IMR-90 (cell line): ENCODE results near the gene RWDD1. TPM values are rescaled to one million over a fixed set of nuclear protein-coding genes. Genes with fewer than 3 reads are reported as not detected.

Experiments
- ATAC-seq: fragments of 200-7000 bp; cut with Tn5 transposase; 2 replicates; pipeline ENCODE4 v1.9.1; 2020; ENCODE audit warnings: low read depth, mild to moderate bottlenecking, moderate library complexity
- BruUV-seq: library from RNA; stranded (reverse); fragments of 400-500 nt; replicated peaks from 2 replicates; lab custom pipeline; 2021; lab: Mats Ljungman, UMichigan
- CTCF ChIA-PET: fragments of 300-600 bp; formaldehyde crosslinking; extraction: SDS; loops from one replicate; lab custom pipeline; 2021; ENCODE audit warnings: antibody characterized with exemption; lab: Yijun Ruan, JAX
- POLR2A ChIA-PET: fragments of 300-600 bp; sonication (Branson Sonifier 250); formaldehyde crosslinking; loops from one replicate; lab custom pipeline; 2022; ENCODE audit warnings: antibody characterized with exemption; ENCODE audit not compliant: unreplicated experiment; lab: Charles Lee
- DNase-seq: peaks from one replicate; pipeline ENCODE4 v3.0.0; 2013
- H2AFZ ChIP-seq: replicated peaks from 2 replicates; pipeline ENCODE3; 2013; ENCODE audit warnings: low read length, mild to moderate bottlenecking; ENCODE audit not compliant: poor library complexity
- H2AK5ac ChIP-seq: 2 replicates; pipeline ENCODE4 v1.6.1; 2013; ENCODE audit warnings: low read depth, low read length, inconsistent platforms
- H2AK9ac ChIP-seq: replicated peaks from 2 replicates; pipeline ENCODE3; 2013; ENCODE audit warnings: mild to moderate bottlenecking, low read depth, low read length, moderate library complexity; ENCODE audit not compliant: poor library complexity
- H2BK120ac ChIP-seq: 2 replicates; pipeline ENCODE4 v1.6.1; 2013; ENCODE audit warnings: low read depth, low read length, inconsistent platforms
- H2BK15ac ChIP-seq: 3 replicates; pipeline ENCODE4 v1.6.1; 2013; ENCODE audit warnings: low read depth, low read length, inconsistent platforms
- H2BK20ac ChIP-seq: 2 replicates; pipeline ENCODE4 v1.6.1; 2013; ENCODE audit warnings: low read depth, mild to moderate bottlenecking, inconsistent platforms, low read length, moderate library complexity
- H2BK5ac ChIP-seq: 2 replicates; pipeline ENCODE4 v1.6.1; 2013; ENCODE audit warnings: mild to moderate bottlenecking, low read depth, low read length, inconsistent platforms; ENCODE audit not compliant: poor library complexity, severe bottlenecking
- H3K14ac ChIP-seq: replicated peaks from 2 replicates; pipeline ENCODE4 v1.6.1; 2013; ENCODE audit warnings: low read depth, low read length, inconsistent platforms
- H3K18ac ChIP-seq: 2 replicates; pipeline ENCODE4 v1.6.1; 2013; ENCODE audit warnings: low read depth, low read length, control low read depth
- H3K23ac ChIP-seq: 2 replicates; pipeline ENCODE4 v1.6.1; 2013; ENCODE audit warnings: low read depth, low read length, inconsistent platforms
- H3K27ac ChIP-seq: 2 replicates; pipeline ENCODE4 v1.5.1; 2013; ENCODE audit warnings: mild to moderate bottlenecking, control low read depth, low read length; ENCODE audit not compliant: insufficient read depth
- H3K27me3 ChIP-seq: 2 replicates; pipeline ENCODE4 v1.6.1; 2013; ENCODE audit warnings: low read length; ENCODE audit not compliant: control insufficient read depth, insufficient read depth
- H3K36me3 ChIP-seq: 2 replicates; pipeline ENCODE4 v1.6.1; 2013; ENCODE audit warnings: low read length, mixed read lengths; ENCODE audit not compliant: control insufficient read depth, insufficient read depth
- H3K4ac ChIP-seq: 2 replicates; pipeline ENCODE4 v1.6.1; 2013; ENCODE audit warnings: low read depth, low read length, inconsistent platforms
- H3K4me1 ChIP-seq: 2 replicates; pipeline ENCODE4 v1.6.1; 2013; ENCODE audit warnings: low read length, mixed read lengths; ENCODE audit not compliant: control insufficient read depth, insufficient read depth
- H3K4me2 ChIP-seq: 2 replicates; pipeline ENCODE4 v1.6.1; 2013; ENCODE audit warnings: low read depth, mild to moderate bottlenecking, control low read depth, low read length, moderate library complexity
- H3K4me3 ChIP-seq: 2 replicates; pipeline ENCODE4 v1.5.1; 2013; ENCODE audit warnings: low read depth, mild to moderate bottlenecking, control low read depth, low read length, moderate library complexity; ENCODE audit not compliant: insufficient read depth
- H3K56ac ChIP-seq: 2 replicates; pipeline ENCODE4 v1.6.1; 2013; ENCODE audit warnings: low read length, inconsistent platforms; ENCODE audit not compliant: insufficient read depth; ENCODE audit errors: extremely low read depth
- H3K79me1 ChIP-seq, 2 experiments: 2 replicates each; pipeline ENCODE4 v1.6.1; 2013; ENCODE audit warnings: low read length in 2 of 2, inconsistent platforms in 1 of 2, low read depth in 1 of 2
- H3K9ac ChIP-seq: 2 replicates; pipeline ENCODE4 v1.6.1; 2013; ENCODE audit warnings: low read depth, low read length, control low read depth
- H3K9me1 ChIP-seq: 2 replicates; pipeline ENCODE4 v1.6.1; 2013; ENCODE audit warnings: low read length, inconsistent platforms; ENCODE audit not compliant: insufficient read depth
- H3K9me3 ChIP-seq: 2 replicates; pipeline ENCODE4 v1.6.1; 2013; ENCODE audit warnings: low read length; ENCODE audit not compliant: control insufficient read depth, insufficient read depth
- H4K20me1 ChIP-seq: 2 replicates; pipeline ENCODE4 v1.6.1; 2013; ENCODE audit warnings: low read length, inconsistent platforms; ENCODE audit not compliant: insufficient read depth
- H4K5ac ChIP-seq: 2 replicates; pipeline ENCODE4 v1.6.1; 2013; ENCODE audit warnings: mild to moderate bottlenecking, low read depth, low read length, control low read depth
- H4K8ac ChIP-seq, 2 experiments: 2 replicates each; pipeline ENCODE4 v1.6.1; 2013; ENCODE audit warnings: low read depth in 2 of 2, low read length in 2 of 2, control low read depth in 1 of 2, inconsistent platforms in 1 of 2
- H4K91ac ChIP-seq: 2 replicates; pipeline ENCODE4 v1.6.1; 2013; ENCODE audit warnings: low read depth, low read length, inconsistent platforms; ENCODE audit not compliant: insufficient read depth
- BHLHE40 ChIP-seq: fragments of 150-350 bp; IDR thresholded peaks from 2 replicates; pipeline ENCODE4 v1.6.1; 2016; ENCODE audit warnings: mild to moderate bottlenecking, low read depth, low read length
- CEBPB ChIP-seq: IDR thresholded peaks from 2 replicates; pipeline ENCODE4 v1.6.1; 2012; ENCODE audit warnings: low read depth, low read length, improper control_type of control experiment
- CHD1 ChIP-seq: IDR thresholded peaks from 2 replicates; pipeline ENCODE4 v1.6.1; 2012; ENCODE audit warnings: low read depth, low read length, improper control_type of control experiment
- FOS ChIP-seq: fragments of 150-350 bp; IDR thresholded peaks from 2 replicates; pipeline ENCODE4 v1.6.1; 2016; ENCODE audit warnings: low read depth, low read length
- MAFK ChIP-seq: IDR thresholded peaks from 2 replicates; pipeline ENCODE4 v1.6.1; 2012; ENCODE audit warnings: low read depth, low read length, improper control_type of control experiment
- MAZ ChIP-seq: IDR thresholded peaks from 2 replicates; pipeline ENCODE4 v1.6.1; 2012; ENCODE audit warnings: low read depth, mild to moderate bottlenecking, low read length, improper control_type of control experiment, moderate library complexity, borderline replicate concordance
- MXI1 ChIP-seq: IDR thresholded peaks from 2 replicates; pipeline ENCODE4 v1.6.1; 2012; ENCODE audit warnings: low read depth, mild to moderate bottlenecking, low read length, moderate library complexity, borderline replicate concordance
- NFE2L2 ChIP-seq: fragments of 150-350 bp; IDR thresholded peaks from 2 replicates; pipeline ENCODE4 v1.6.1; 2016; ENCODE audit warnings: low read depth, mild to moderate bottlenecking, low read length
- POLR2A ChIP-seq: IDR thresholded peaks from 2 replicates; pipeline ENCODE4 v1.6.1; 2012; ENCODE audit warnings: mild to moderate bottlenecking, low read depth, low read length
- RAD21 ChIP-seq: IDR thresholded peaks from 2 replicates; pipeline ENCODE4 v1.6.1; 2012; ENCODE audit warnings: low read length, improper control_type of control experiment
- RCOR1 ChIP-seq: IDR thresholded peaks from 2 replicates; pipeline ENCODE4 v1.6.1; 2012; ENCODE audit warnings: mild to moderate bottlenecking, low read length, improper control_type of control experiment; ENCODE audit not compliant: insufficient replicate concordance
- RFX5 ChIP-seq: IDR thresholded peaks from 2 replicates; pipeline ENCODE4 v1.8.0; 2012; ENCODE audit warnings: low read depth, mild to moderate bottlenecking, low read length, moderate library complexity
- SMC3 ChIP-seq: fragments of 150-350 bp; IDR thresholded peaks from 2 replicates; pipeline ENCODE4 v1.6.1; 2016; ENCODE audit warnings: low read depth, mild to moderate bottlenecking, antibody characterized with exemption, low read length, moderate library complexity
- WGBS, 2 experiments: methylation state at CpG; one replicate each; pipeline versions ENCODE4 v1.1.5 to v1.1.7; 2013; ENCODE audit warnings: missing lambda C conversion rate in 2 of 2; ENCODE audit not compliant: insufficient read length in 1 of 2; ENCODE audit errors: extremely low coverage in 2 of 2; 5-methylcytosine and 5-hydroxymethylcytosine counted together
- dilution Hi-C: fragments of 300-500 bp; cut with HindIII; formaldehyde crosslinking; loops from one replicate; pipeline ENCODE4 v1.14.3; 2018; ENCODE audit warnings: low sequenced_read_pairs; ENCODE audit not compliant: unreplicated experiment
- in situ Hi-C: fragments of 300-500 bp; cut with MboI; formaldehyde crosslinking; loops from 3 replicates; pipeline ENCODE4 v1.14.3; 2019; ENCODE audit warnings: low sequenced_read_pairs, inconsistent platforms, mixed read lengths
- intact Hi-C: fragments of 100-400 bp; cut with micrococcal nuclease; formaldehyde crosslinking; loops from 2 replicates; pipeline ENCODE4 v1.10.0; 2022
- polyA plus RNA-seq, 3 experiments: library from polyadenylated mRNA; depleted of rRNA; stranded (reverse); fragments of >200 nt; gene quantifications; 2 replicates each; pipeline ENCODE4 v1.2.3, GENCODE V29; 2012; ENCODE audit warnings: low replicate concordance in 1 of 3
- total RNA-seq: library from RNA; depleted of rRNA; stranded (reverse); fragments of >200 nt; gene quantifications from 2 replicates; pipeline ENCODE4 v1.2.3, GENCODE V29; 2012
- TF ChIP-seq, protein P1 (sequence below): conservative IDR thresholded peaks from 2 replicates; pipeline ENCODE4 v1.5.1; 2012; ENCODE audit warnings: mild to moderate bottlenecking, low read depth, low read length, improper control_type of control experiment
- TF ChIP-seq, protein P2 (sequence below): fragments of 150-350 bp; IDR thresholded peaks from 2 replicates; pipeline ENCODE4 v1.6.1; 2016; ENCODE audit warnings: low read depth, mild to moderate bottlenecking, low read length, moderate library complexity, borderline replicate concordance
- TF ChIP-seq, protein P3 (sequence below): fragments of 150-350 bp; IDR thresholded peaks from 2 replicates; pipeline ENCODE4 v1.6.1; 2017; ENCODE audit warnings: mild to moderate bottlenecking, antibody characterized with exemption, low read length, low read depth

The RWDD1 gene
- total and polyA plus RNA-seq, 2 of the 4 experiments (the other 2 are of a cell fraction) = 23.6 to 92.8 TPM

DNA sequence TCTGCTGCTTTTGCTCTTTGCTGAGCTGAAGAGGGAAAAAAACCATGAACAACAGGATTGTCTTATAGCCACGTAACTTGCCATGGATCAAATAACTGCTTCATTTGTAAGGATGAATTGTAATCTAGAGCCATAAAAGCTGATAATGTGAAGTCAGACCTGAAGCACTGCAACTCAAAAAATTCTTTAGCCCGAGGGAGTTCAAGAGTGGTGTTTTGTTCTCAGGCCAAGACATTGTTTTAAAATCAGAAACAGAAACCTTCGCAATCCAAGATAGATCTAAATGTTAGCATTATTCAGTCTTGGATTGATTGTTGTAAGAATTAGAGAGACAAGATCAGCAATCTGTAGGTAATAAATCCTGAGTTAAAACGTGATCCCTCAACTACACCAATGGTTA is 25.7 kb upstream of the RWDD1 start, which contains the start of gene TRAPPC3L:
Gene TRAPPC3L, minus strand, starts transcription at position 34 of the 400 bp plus-strand sequence. CDS start 170 bp downstream, outside the sequence.
- H4K5ac ChIP-seq = no peak within 1 kb of the TSS
- TF ChIP-seq FOS (no peak), RFX5 (no peak), MXI1 (no peak), CEBPB (no peak), RCOR1 (no peak), MAFK (no peak), BHLHE40 (no peak), MAZ (no peak), RAD21 (no peak), POLR2A (no peak), SMC3 (no peak), CHD1 (no peak), NFE2L2 (no peak)
- TF ChIP-seq, protein P1, sequence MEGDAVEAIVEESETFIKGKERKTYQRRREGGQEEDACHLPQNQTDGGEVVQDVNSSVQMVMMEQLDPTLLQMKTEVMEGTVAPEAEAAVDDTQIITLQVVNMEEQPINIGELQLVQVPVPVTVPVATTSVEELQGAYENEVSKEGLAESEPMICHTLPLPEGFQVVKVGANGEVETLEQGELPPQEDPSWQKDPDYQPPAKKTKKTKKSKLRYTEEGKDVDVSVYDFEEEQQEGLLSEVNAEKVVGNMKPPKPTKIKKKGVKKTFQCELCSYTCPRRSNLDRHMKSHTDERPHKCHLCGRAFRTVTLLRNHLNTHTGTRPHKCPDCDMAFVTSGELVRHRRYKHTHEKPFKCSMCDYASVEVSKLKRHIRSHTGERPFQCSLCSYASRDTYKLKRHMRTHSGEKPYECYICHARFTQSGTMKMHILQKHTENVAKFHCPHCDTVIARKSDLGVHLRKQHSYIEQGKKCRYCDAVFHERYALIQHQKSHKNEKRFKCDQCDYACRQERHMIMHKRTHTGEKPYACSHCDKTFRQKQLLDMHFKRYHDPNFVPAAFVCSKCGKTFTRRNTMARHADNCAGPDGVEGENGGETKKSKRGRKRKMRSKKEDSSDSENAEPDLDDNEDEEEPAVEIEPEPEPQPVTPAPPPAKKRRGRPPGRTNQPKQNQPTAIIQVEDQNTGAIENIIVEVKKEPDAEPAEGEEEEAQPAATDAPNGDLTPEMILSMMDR = no peak
- TF ChIP-seq, protein P2, sequence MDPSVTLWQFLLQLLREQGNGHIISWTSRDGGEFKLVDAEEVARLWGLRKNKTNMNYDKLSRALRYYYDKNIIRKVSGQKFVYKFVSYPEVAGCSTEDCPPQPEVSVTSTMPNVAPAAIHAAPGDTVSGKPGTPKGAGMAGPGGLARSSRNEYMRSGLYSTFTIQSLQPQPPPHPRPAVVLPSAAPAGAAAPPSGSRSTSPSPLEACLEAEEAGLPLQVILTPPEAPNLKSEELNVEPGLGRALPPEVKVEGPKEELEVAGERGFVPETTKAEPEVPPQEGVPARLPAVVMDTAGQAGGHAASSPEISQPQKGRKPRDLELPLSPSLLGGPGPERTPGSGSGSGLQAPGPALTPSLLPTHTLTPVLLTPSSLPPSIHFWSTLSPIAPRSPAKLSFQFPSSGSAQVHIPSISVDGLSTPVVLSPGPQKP = no peak
- TF ChIP-seq, protein P3, sequence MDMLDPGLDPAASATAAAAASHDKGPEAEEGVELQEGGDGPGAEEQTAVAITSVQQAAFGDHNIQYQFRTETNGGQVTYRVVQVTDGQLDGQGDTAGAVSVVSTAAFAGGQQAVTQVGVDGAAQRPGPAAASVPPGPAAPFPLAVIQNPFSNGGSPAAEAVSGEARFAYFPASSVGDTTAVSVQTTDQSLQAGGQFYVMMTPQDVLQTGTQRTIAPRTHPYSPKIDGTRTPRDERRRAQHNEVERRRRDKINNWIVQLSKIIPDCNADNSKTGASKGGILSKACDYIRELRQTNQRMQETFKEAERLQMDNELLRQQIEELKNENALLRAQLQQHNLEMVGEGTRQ = no peak
- ChIA-PET POLR2A (no interaction called here), CTCF (interaction anchor here (1.5 to 1.6 kb wide), 2 partner anchors 16 to 17 kb away, joined by 4 read pairs; no protein-coding TSS in a partner anchor)
- no peaks in the 10 kb centered on the region for H3K36me3 ChIP-seq
- no peak within 1 kb of the TSS for H3K9ac ChIP-seq
- H2BK5ac ChIP-seq = no peak within 1 kb of the TSS
- no peak within 1 kb of the TSS for H4K91ac ChIP-seq
- H3K4ac ChIP-seq = no peak within 1 kb of the TSS
- WGBS, 2 experiments = 83% methylated on average over 1 of the region's 4 CpGs; no CpG with 5 or more reads in 1 of the 2 experiments
- no peaks in the 10 kb centered on the region for H3K79me1 ChIP-seq
- intact Hi-C loops (no loop called here), dilution Hi-C loops (no loop called here), in situ Hi-C loops (no loop called here)
- H2BK15ac ChIP-seq = no peak within 1 kb of the TSS
- no peak within 1 kb of the TSS for H2AFZ ChIP-seq
- no peak within 1 kb of the TSS for H2AK5ac ChIP-seq
- BruUV-seq = no TSS peak
- H3K18ac ChIP-seq = no peak within 1 kb of the TSS; the same call in 1 of the 2 replicates
- no peak within 1 kb of the TSS for H4K8ac ChIP-seq
- H3K27me3 ChIP-seq = no peaks in the 10 kb centered on the region
- no peaks in the 10 kb centered on the region for H3K4me1 ChIP-seq
- H2BK120ac ChIP-seq = no peak within 1 kb of the TSS
- no peak within 1 kb of the TSS for H3K56ac ChIP-seq
- H3K4me3 ChIP-seq = no peak within 1 kb of the TSS
- no peak for DNase-seq
- H3K23ac ChIP-seq = no peak within 1 kb of the TSS
- H3K9me3 ChIP-seq = no peaks in the 10 kb centered on the region
- no peak within 1 kb of the TSS for H2AK9ac ChIP-seq
- H3K4me2 ChIP-seq = peak within 1 kb of the TSS; percentile 31
- 0 out of 2 replicates have a peak within 1 kb of the TSS, but pooled peaks have one; percentile 1 for H3K14ac ChIP-seq
- H3K27ac ChIP-seq = no peak within 1 kb of the TSS
- ATAC-seq = peak; percentile 40; the same call in 1 of the 2 replicates
- H2BK20ac ChIP-seq = no peak within 1 kb of the TSS
- no peaks in the 10 kb centered on the region for H4K20me1 ChIP-seq
- H3K9me1 ChIP-seq = no peaks in the 10 kb centered on the region
